BLaER1 (cell line): Measurements from ENCODE around the gene CCDC9B.

ENCODE experiments used
- H3K27ac ChIP-seq: shearing (Covaris generic); formaldehyde crosslinking; 2 replicates; pipeline ENCODE4 v1.8.1; 2022
- H3K27me3 ChIP-seq: shearing (Covaris generic); formaldehyde crosslinking; 2 replicates; pipeline ENCODE4 v1.8.1; 2022
- H3K36me3 ChIP-seq: shearing (Covaris generic); formaldehyde crosslinking; 2 replicates; pipeline ENCODE4 v1.8.1; 2022
- H3K4me1 ChIP-seq: shearing (Covaris generic); formaldehyde crosslinking; 2 replicates; pipeline ENCODE4 v1.8.1; 2022
- H3K4me2 ChIP-seq: shearing (Covaris generic); formaldehyde crosslinking; 2 replicates; pipeline ENCODE4 v1.8.1; 2022
- H3K4me3 ChIP-seq: shearing (Covaris generic); formaldehyde crosslinking; 2 replicates; pipeline ENCODE4 v1.8.1; 2022
- H3K9ac ChIP-seq: shearing (Covaris generic); formaldehyde crosslinking; 2 replicates; pipeline ENCODE4 v1.8.1; 2022
- H3K9me3 ChIP-seq: shearing (Covaris generic); formaldehyde crosslinking; 2 replicates; pipeline ENCODE4 v1.8.1; 2022
- H4K20me1 ChIP-seq: shearing (Covaris generic); formaldehyde crosslinking; 2 replicates; pipeline ENCODE4 v1.8.1; 2022
- Cebpa-rat ChIP-seq: shearing (Covaris generic); IDR thresholded peaks from 2 replicates; pipeline ENCODE4 v1.8.1; 2022

CCDC9B gene

DNA sequence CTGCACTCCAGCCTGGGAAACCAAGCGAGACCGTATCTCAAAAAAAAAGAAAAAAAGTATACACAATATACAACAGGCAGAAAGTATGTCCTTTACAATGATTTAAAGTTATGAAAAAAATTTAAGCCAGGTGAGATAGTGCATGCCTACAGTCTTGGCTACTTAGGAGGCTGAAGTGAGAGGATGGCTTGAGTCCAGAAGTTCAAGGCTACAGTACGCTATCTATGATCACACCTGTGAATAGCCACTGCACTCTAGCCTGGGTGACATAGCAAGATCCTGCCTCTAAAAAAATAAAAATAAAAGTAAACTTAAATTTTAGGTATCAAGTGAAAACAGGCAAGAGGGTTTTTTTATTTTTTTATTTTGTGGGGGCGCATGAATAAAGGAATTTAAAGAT lies 38.6 kb upstream of the CCDC9B start:
- peaks cover 2% of the 10 kb centered on the region; the same call in 1 of the 2 replicates for H3K36me3 ChIP-seq
- H3K4me1 ChIP-seq, result peaks cover 18% of the 10 kb centered on the region
- H3K4me3 ChIP-seq, result no peak overlapping the region
- no peaks in the 10 kb centered on the region for H3K9me3 ChIP-seq
- H3K27ac ChIP-seq, result no peak overlapping the region
- TF ChIP-seq Cebpa-rat, result no peak
- no peaks in the 10 kb centered on the region for H4K20me1 ChIP-seq
- no peaks in the 10 kb centered on the region for H3K27me3 ChIP-seq
- H3K9ac ChIP-seq, result no peak overlapping the region
- H3K4me2 ChIP-seq, result no peak overlapping the region

DNA sequence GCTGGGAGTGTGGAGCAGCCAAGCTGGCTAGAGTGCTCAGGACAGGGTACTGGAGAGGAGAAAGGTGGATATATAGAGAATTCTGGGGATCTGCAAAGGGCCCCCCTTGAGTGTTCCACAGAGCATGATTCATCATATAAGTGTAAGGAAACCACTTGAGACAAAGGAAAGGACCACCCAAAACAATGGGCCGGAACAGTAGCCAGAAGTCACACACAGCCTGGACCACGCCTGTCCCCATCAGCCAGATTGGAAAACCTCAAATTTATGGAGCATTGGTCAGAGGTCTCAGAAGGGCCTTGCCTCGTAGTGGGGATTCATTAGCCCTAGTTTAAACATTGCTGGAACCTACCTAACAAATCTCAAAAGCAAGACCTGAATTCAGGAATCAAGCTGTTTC lies 36.9 kb upstream of the CCDC9B start:
- H3K9me3 ChIP-seq, result no peaks in the 10 kb centered on the region
- no peak for TF ChIP-seq Cebpa-rat
- no peaks in the 10 kb centered on the region for H4K20me1 ChIP-seq
- no peak overlapping the region for H3K4me3 ChIP-seq
- no peaks in the 10 kb centered on the region for H3K36me3 ChIP-seq
- no peak overlapping the region for H3K4me2 ChIP-seq
- peaks cover 8% of the 10 kb centered on the region for H3K4me1 ChIP-seq
- H3K9ac ChIP-seq, result no peak overlapping the region
- H3K27me3 ChIP-seq, result no peaks in the 10 kb centered on the region
- H3K27ac ChIP-seq, result no peak overlapping the region

DNA sequence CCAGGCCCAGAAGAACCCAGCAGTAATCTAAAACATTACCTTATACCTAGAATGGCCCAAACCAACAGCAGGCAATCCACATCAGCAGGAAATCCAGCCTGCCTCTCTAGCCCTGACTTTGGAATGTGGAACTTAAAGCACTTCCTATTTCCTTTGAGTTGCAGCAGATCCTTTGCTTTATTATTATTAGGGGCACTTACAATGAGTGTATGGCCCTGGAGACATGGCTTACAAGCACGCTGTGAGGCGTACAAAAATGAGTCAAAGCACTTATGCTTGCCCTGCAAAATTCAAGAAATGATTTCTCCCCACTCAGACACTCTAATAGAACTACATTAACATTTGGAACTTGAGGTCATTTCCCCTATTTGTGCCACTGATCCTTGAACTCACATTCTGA lies 32.2 kb upstream of the CCDC9B start:
- TF ChIP-seq Cebpa-rat, result no peak
- peaks cover 15% of the 10 kb centered on the region for H3K4me1 ChIP-seq
- H3K9me3 ChIP-seq, result no peaks in the 10 kb centered on the region
- H3K27me3 ChIP-seq, result no peaks in the 10 kb centered on the region
- H3K4me2 ChIP-seq, result no peak overlapping the region
- H3K36me3 ChIP-seq, result no peaks in the 10 kb centered on the region
- H3K27ac ChIP-seq, result no peak overlapping the region
- H4K20me1 ChIP-seq, result no peaks in the 10 kb centered on the region
- H3K4me3 ChIP-seq, result no peak overlapping the region
- H3K9ac ChIP-seq, result no peak overlapping the region

DNA sequence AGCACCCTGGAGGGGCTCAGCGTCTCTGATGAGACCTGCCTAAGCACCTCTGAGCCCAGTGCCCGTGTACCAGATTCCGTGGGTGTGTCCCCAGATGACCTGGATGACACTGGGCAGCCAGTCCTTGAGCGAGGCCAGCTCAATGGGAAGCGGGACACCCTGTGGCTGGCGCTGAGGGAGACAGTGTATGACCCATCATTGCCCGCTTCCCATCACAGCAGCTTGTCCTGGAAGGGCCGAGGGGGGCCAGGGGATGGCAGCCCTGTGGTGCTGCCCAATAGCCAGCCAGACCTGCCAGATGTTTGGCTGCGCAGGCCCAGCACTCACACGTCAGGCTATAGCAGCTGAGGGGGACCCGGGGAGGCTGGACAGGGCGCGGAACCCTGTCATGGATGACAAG lies 29.2 kb upstream of the CCDC9B start:
- no peak overlapping the region for H3K4me2 ChIP-seq
- no peak overlapping the region for H3K9ac ChIP-seq
- H3K4me1 ChIP-seq, result peaks cover 25% of the 10 kb centered on the region
- no peak overlapping the region for H3K27ac ChIP-seq
- H3K27me3 ChIP-seq, result no peaks in the 10 kb centered on the region
- no peak for TF ChIP-seq Cebpa-rat
- H3K4me3 ChIP-seq, result no peak overlapping the region
- no peaks in the 10 kb centered on the region for H4K20me1 ChIP-seq
- H3K9me3 ChIP-seq, result no peaks in the 10 kb centered on the region
- H3K36me3 ChIP-seq, result no peaks in the 10 kb centered on the region

DNA sequence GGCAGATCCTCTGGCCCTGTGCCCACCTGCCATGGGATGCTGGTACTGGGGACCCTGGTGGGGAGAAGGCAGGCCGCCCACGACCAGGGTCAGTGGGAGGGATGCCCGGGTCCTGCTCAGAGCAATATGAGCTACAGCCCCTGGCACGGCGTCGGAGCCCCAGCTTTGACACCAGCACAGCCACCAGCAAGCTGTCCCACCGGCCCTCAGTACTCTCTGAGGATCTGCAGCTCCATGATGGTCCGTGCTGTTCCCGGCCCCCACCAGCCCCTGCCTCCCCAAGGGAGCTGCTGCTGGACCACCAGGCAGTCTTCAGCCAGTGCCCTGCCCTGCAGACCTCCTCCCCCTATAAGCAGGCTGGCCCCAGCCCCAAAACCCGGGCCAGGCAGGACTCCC lies 28.7 kb upstream of the CCDC9B start:
- Histone ChIP-seq H3K4me2 (no peak overlapping the region), H3K4me1 (peaks cover 25% of the 10 kb centered on the region), H3K27me3 (no peaks in the 10 kb centered on the region), H3K4me3 (no peak overlapping the region), H3K9ac (no peak overlapping the region), H4K20me1 (no peaks in the 10 kb centered on the region), H3K27ac (no peak overlapping the region), H3K36me3 (no peaks in the 10 kb centered on the region), H3K9me3 (no peaks in the 10 kb centered on the region)
- no peak for TF ChIP-seq Cebpa-rat

DNA sequence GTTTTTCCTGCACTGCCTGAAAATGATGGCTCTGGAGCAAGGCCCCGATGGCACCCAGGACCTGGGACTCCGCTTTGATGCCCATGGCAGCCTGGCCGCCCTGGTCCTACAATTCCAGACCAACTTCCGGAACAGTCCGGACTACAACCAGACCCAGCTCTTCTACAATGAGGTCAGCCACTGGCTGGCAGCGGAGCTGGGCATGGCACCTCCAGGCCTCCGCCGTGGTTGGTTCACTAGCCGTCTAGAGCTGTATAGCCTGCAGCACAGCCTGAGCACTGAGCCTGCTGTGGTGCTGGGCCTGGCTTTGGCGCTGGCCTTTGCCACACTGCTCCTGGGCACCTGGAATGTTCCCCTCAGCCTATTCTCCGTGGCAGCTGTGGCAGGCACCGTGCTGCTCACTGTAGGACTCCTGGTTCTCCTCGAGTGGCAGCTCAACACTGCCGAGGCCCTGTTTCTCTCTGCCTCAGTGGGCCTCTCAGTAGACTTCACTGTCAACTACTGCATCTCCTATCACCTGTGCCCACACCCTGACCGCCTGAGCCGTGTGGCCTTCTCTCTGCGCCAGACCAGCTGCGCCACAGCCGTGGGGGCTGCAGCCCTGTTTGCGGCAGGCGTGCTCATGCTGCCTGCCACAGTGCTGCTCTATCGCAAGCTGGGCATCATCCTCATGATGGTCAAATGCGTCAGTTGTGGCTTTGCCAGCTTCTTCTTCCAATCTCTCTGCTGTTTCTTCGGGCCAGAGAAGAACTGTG lies 28.2 kb upstream of the CCDC9B start:
- Histone ChIP-seq H3K4me1 (peaks cover 25% of the 10 kb centered on the region), H3K27me3 (no peaks in the 10 kb centered on the region), H3K4me2 (peak overlapping the region; percentile 97), H3K4me3 (no peak overlapping the region), H3K9ac (no peak overlapping the region), H3K9me3 (no peaks in the 10 kb centered on the region), H4K20me1 (no peaks in the 10 kb centered on the region), H3K27ac (peak overlapping the region; percentile 71), H3K36me3 (no peaks in the 10 kb centered on the region)
- TF ChIP-seq Cebpa-rat, result no peak

DNA sequence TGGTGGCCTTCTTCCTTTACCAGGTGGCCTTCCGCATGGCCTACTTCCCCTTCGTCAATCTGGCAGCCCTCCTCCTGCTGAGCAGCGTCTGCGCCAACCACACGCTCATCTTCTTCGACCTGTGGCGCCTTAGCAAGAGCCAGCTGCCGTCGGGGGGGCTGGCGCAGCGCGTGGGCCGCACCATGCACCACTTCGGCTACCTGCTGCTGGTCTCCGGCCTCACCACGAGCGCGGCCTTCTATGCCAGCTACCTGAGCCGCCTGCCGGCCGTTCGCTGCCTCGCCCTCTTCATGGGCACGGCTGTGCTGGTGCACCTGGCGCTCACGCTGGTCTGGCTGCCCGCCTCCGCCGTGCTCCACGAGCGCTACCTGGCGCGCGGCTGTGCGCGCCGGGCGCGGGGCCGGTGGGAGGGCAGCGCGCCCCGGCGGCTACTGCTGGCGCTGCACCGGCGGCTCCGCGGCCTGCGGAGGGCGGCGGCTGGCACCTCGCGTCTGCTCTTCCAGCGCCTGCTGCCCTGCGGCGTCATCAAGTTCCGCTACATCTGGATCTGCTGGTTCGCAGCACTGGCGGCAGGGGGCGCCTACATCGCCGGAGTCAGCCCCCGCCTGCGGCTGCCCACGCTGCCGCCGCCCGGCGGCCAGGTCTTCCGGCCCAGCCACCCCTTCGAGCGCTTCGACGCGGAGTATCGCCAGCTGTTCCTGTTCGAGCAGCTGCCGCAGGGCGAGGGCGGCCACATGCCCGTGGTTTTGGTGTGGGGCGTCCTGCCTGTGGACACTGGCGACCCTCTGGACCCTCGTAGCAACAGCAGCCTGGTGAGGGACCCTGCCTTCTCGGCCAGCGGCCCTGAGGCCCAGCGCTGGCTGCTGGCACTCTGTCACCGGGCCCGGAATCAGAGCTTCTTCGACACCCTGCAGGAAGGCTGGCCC lies 27.2 kb upstream of the CCDC9B start:
- Histone ChIP-seq H3K27ac (peak overlapping the region; percentile 71), H3K36me3 (no peaks in the 10 kb centered on the region), H3K27me3 (no peaks in the 10 kb centered on the region), H3K4me2 (peak overlapping the region; percentile 97), H3K4me1 (peaks cover 25% of the 10 kb centered on the region), H4K20me1 (0 out of 2 replicates have a peak, but pooled peaks cover 5% of the 10 kb centered on the region), H3K4me3 (peak overlapping the region; percentile 67), H3K9me3 (no peaks in the 10 kb centered on the region), H3K9ac (peak overlapping the region; percentile 67)
- no peak for TF ChIP-seq Cebpa-rat

DNA sequence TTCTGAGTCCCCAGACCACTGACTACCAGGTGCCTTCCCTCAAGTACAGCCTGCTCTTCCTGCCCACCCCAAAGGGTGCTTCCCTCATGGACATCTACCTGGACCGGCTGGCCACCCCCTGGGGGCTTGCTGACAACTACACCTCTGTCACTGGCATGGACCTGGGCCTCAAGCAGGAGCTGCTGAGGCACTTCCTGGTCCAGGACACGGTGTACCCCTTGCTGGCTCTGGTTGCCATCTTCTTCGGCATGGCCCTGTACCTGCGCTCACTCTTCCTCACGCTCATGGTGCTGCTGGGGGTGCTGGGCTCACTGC lies 26.6 kb upstream of the CCDC9B start:
- H3K4me2 ChIP-seq, result peak overlapping the region; percentile 97
- peak overlapping the region; percentile 67 for H3K9ac ChIP-seq
- H3K4me3 ChIP-seq, result peak overlapping the region; percentile 67
- peak overlapping the region; percentile 71 for H3K27ac ChIP-seq
- peaks cover 25% of the 10 kb centered on the region for H3K4me1 ChIP-seq
- H4K20me1 ChIP-seq, result 0 out of 2 replicates have a peak, but pooled peaks cover 5% of the 10 kb centered on the region
- no peaks in the 10 kb centered on the region for H3K9me3 ChIP-seq
- no peaks in the 10 kb centered on the region for H3K36me3 ChIP-seq
- no peaks in the 10 kb centered on the region for H3K27me3 ChIP-seq
- no peak for TF ChIP-seq Cebpa-rat

DNA sequence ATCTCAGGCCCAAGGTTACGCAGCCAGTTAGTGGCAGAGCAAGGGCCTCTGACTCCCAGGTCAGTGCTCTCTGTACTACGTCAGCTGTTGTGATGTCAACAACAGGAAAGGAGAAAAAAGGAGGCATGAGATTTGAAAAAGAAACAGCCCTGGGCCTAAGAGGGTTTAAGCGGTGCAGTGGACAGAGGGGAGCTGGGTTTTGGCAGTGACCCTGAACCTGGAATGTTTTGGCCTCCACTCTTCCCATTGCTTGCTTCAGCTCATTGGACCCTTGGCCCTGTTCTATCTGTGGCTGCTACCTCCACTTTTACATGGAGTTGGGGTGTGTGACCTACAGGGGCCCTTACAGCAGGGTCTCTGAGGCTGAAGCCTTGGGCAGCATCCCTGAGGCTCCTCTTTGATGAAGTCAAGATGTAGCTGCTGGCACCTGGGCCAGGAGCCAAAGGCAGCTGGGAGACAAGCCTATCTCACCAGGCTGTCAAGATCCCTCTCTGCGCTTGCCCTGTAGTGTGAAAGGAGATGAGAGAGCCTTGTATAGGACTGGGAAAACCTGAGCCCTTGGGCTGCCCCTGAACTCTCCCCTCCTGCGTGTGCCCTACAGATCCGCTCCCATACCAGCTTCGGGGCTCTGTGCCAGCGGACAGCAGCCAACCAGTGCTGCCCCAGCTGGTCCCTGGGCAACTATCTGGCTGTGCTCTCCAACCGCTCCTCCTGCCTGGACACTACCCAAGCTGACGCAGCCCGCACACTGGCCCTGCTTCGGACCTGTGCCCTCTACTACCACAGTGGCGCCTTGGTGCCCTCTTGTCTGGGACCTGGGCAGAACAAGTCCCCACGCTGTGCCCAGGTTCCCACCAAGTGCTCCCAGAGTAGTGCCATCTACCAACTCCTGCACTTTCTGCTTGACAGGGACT lies 26.0 kb upstream of the CCDC9B start:
- H3K36me3 ChIP-seq, result no peaks in the 10 kb centered on the region
- peak overlapping the region; percentile 97 for H3K4me2 ChIP-seq
- peaks cover 10% of the 10 kb centered on the region for H4K20me1 ChIP-seq
- H3K4me3 ChIP-seq, result peak overlapping the region; percentile 67
- no peaks in the 10 kb centered on the region for H3K27me3 ChIP-seq
- H3K27ac ChIP-seq, result peak overlapping the region; percentile 71; the same call in 1 of the 2 replicates
- 0 out of 2 replicates have a peak overlapping the region, but pooled peaks have one; percentile 67 for H3K9ac ChIP-seq
- peaks cover 25% of the 10 kb centered on the region for H3K4me1 ChIP-seq
- H3K9me3 ChIP-seq, result no peaks in the 10 kb centered on the region
- no peak for TF ChIP-seq Cebpa-rat
